Measurements from ENCODE around the gene CRB3. TPM values are rescaled to one million over a fixed set of nuclear protein-coding genes. Genes with fewer than 3 reads are reported as not detected.

The CRB3 gene
- polyA plus RNA-seq, 3 donors, result not detected

DNA sequence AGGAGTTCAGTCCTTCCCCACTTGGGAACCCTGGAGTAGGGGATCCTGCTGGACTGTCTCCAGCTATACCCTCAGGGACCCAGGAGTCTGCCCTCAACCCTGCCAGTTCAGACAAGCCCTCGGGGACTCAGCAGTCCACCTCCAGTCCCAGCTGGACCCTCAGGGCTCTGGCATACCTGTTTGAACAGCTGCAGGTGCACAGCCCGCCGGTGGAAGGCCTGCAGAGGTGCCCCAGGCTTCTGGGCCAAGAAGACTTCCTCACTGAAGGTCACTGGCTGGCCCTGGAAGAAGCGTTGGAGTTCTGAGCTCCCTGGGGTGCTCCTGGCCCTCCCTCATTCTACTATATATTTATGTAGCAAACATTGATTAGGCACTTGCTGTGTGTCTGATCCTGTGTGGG, 8.6 kb downstream of the CRB3 start:
- TF ChIP-seq, protein P1, sequence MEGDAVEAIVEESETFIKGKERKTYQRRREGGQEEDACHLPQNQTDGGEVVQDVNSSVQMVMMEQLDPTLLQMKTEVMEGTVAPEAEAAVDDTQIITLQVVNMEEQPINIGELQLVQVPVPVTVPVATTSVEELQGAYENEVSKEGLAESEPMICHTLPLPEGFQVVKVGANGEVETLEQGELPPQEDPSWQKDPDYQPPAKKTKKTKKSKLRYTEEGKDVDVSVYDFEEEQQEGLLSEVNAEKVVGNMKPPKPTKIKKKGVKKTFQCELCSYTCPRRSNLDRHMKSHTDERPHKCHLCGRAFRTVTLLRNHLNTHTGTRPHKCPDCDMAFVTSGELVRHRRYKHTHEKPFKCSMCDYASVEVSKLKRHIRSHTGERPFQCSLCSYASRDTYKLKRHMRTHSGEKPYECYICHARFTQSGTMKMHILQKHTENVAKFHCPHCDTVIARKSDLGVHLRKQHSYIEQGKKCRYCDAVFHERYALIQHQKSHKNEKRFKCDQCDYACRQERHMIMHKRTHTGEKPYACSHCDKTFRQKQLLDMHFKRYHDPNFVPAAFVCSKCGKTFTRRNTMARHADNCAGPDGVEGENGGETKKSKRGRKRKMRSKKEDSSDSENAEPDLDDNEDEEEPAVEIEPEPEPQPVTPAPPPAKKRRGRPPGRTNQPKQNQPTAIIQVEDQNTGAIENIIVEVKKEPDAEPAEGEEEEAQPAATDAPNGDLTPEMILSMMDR (IDR thresholded peaks at IDR 0.05), result no peak
- Mint-ChIP-seq H3K9me3 (peaks cover 0 to 6% (median 0%) of the 10 kb centered on the region in 7 donors), H3K27me3 (ENCODE audit: low read depth in 3 of 3) (peaks cover 0 to 5% (median 0%) of the 10 kb centered on the region in 3 donors), H3K27ac (no peak overlapping the region), H3K4me3 (no peak overlapping the region), H3K36me3 (peaks cover 51 to 80% of the 10 kb centered on the region in 2 donors), H3K4me1 (peaks cover 7% of the 10 kb centered on the region)
- DNase-seq, result no peak
- Histone ChIP-seq H3K79me2 (ENCODE audit: insufficient read depth, low read length) (no peaks in the 10 kb centered on the region), H3K4me1 (ENCODE audit: control insufficient read depth in 1 of 2, insufficient read depth in 2 of 2, low read length in 2 of 2) (no peaks in the 10 kb centered on the region), H3K27ac (ENCODE audit: low read depth in 1 of 2, low read length in 2 of 2) (no peak overlapping the region), H3K9ac (ENCODE audit: insufficient read depth, low read length, poor library complexity, severe bottlenecking) (no peak overlapping the region), H3K9me3 (replicated peaks in 1 of 2; ENCODE audit: control insufficient read depth in 1 of 2, insufficient read depth in 1 of 2, low read length in 2 of 2) (no peaks in the 10 kb centered on the region), H3K4me3 (replicated peaks in 1 of 3; ENCODE audit: low read depth in 2 of 3, low read length in 3 of 3) (no peak overlapping the region), H3K4me2 (replicated peaks; ENCODE audit: extremely low read depth, low read length, poor library complexity, severe bottlenecking) (no peak overlapping the region), H4K20me1 (ENCODE audit: insufficient read depth, low read length) (no peaks in the 10 kb centered on the region), H2AFZ (ENCODE audit: insufficient read depth, low read depth, low read length, poor library complexity, severe bottlenecking) (no peak overlapping the region), H3K36me3 (replicated peaks in 1 of 2; ENCODE audit: control insufficient read depth in 1 of 2, insufficient read depth in 2 of 2, low read length in 2 of 2) (peaks cover 46 to 78% of the 10 kb centered on the region in 2 donors), H3K27me3 (ENCODE audit: control insufficient read depth in 2 of 2, insufficient read depth in 2 of 2, low read length in 2 of 2) (no peaks in the 10 kb centered on the region)
- WGBS (ENCODE audit: insufficient coverage), result 90% methylated on average over 3 of the region's 4 CpGs
- intact Hi-C loops (cut with micrococcal nuclease), result no loop called here

- no peak overlapping the region for H3K9ac ChIP-seq (ENCODE audit: insufficient read depth, low read length, poor library complexity, severe bottlenecking)
- Mint-ChIP-seq H3K4me3 (no peak overlapping the region), H3K27ac (no peak overlapping the region), H3K4me1 (peaks cover under 1% of the 10 kb centered on the region), H3K27me3 (ENCODE audit: low read depth in 3 of 3) (peaks cover 0 to 3% (median 0%) of the 10 kb centered on the region in 3 donors), H3K36me3 (peaks cover 44 to 79% of the 10 kb centered on the region in 2 donors), H3K9me3 (peaks cover 0 to 6% (median 0%) of the 10 kb centered on the region in 7 donors)
- no peak overlapping the region for H3K4me2 ChIP-seq (replicated peaks; ENCODE audit: extremely low read depth, low read length, poor library complexity, severe bottlenecking)
- H3K36me3 ChIP-seq (replicated peaks in 1 of 2; ENCODE audit: control insufficient read depth in 1 of 2, insufficient read depth in 2 of 2, low read length in 2 of 2), result peaks cover 43 to 74% of the 10 kb centered on the region in 2 donors
- no peaks in the 10 kb centered on the region for H4K20me1 ChIP-seq (ENCODE audit: insufficient read depth, low read length)
- TF ChIP-seq, protein P1 (IDR thresholded peaks at IDR 0.05), result no peak
- no peak overlapping the region for H3K27ac ChIP-seq (ENCODE audit: low read depth in 1 of 2, low read length in 2 of 2)
- H3K4me3 ChIP-seq (replicated peaks in 1 of 3; ENCODE audit: low read depth in 2 of 3, low read length in 3 of 3), result no peak overlapping the region
- H3K27me3 ChIP-seq (ENCODE audit: control insufficient read depth in 2 of 2, insufficient read depth in 2 of 2, low read length in 2 of 2), result no peaks in the 10 kb centered on the region
- H3K4me1 ChIP-seq (ENCODE audit: control insufficient read depth in 1 of 2, insufficient read depth in 2 of 2, low read length in 2 of 2), result no peaks in the 10 kb centered on the region
- H2AFZ ChIP-seq (ENCODE audit: insufficient read depth, low read depth, low read length, poor library complexity, severe bottlenecking), result no peak overlapping the region
- no peaks in the 10 kb centered on the region for H3K79me2 ChIP-seq (ENCODE audit: insufficient read depth, low read length)
- intact Hi-C loops (cut with micrococcal nuclease), result no loop called here
- no peaks in the 10 kb centered on the region for H3K9me3 ChIP-seq (replicated peaks in 1 of 2; ENCODE audit: control insufficient read depth in 1 of 2, insufficient read depth in 1 of 2, low read length in 2 of 2)
- WGBS (ENCODE audit: insufficient coverage), result 96% methylated on average over 4 of the region's 9 CpGs
- no peak for DNase-seq
Observed at GRCh38 chr19:6473647-6474046, 9.6 kb downstream of the CRB3 start.

Measured in CD14-positive monocyte (primary cell).